Body of pancreas (tissue), 4 donors: Measurements from ENCODE around the gene SLCO3A1. TPM values are rescaled to one million over a fixed set of nuclear protein-coding genes. Genes with fewer than 3 reads are reported as not detected.
"Not testable (repeated sequence)": the region's sequence is repeated elsewhere in the genome, so short reads cannot be mapped to it uniquely, and the experiment has no call there.

Experiments
- ATAC-seq: fragments of 150-250 bp; one replicate; pipeline ENCODE4 v1.9.1; 2016
- DNase-seq, 4 donors: peaks; one replicate each; pipeline ENCODE4 v3.0.0-alpha.2; 2019
- H3K27ac ChIP-seq, 4 donors: fragments of 200-600 bp; sonication (generic); 1 replicate in 3 of 4; 2 replicates in 1 of 4; pipeline versions ENCODE4 v1.5.1 to v1.6.1; 2016 to 2019; ENCODE audit warnings: mild to moderate bottlenecking in 1 of 4, mixed read lengths in 1 of 4, moderate library complexity in 1 of 4
- H3K27me3 ChIP-seq, 2 donors: fragments of 200-600 bp; sonication (generic); one replicate each; pipeline ENCODE4 v1.6.0; 2016; ENCODE audit warnings: mild to moderate bottlenecking in 1 of 2
- H3K36me3 ChIP-seq, 2 donors: fragments of 200-600 bp; sonication (generic); replicated peaks in 1 of 2; 2 replicates each; pipeline ENCODE4 v1.5.1; 2016; ENCODE audit warnings: low read depth in 2 of 2; ENCODE audit not compliant: insufficient read depth in 1 of 2
- H3K4me1 ChIP-seq: fragments of 200-600 bp; sonication (generic); one replicate; pipeline ENCODE4 v1.6.0; 2016
- H3K4me3 ChIP-seq, 2 donors: fragments of 200-600 bp; sonication (generic); 1 replicate in 1 of 2; 2 replicates in 1 of 2; pipeline ENCODE4 v1.5.1; 2016 to 2019
- H3K9me3 ChIP-seq, 3 donors: fragments of 200-600 bp; sonication (generic); 1 replicate in 2 of 3; 2 replicates in 1 of 3; pipeline ENCODE4 v1.5.1; 2016
- CTCF ChIP-seq, 7 experiments: fragments of 450-650 bp in 4 of 7; fragments of 200-600 bp in 3 of 7; sonication (generic) in 3 of 7; IDR thresholded peaks; one replicate each; pipeline ENCODE4 v1.5.1; 2016 to 2019; ENCODE audit warnings: antibody characterized with exemption in 7 of 7
- POLR2A ChIP-seq, 3 donors: fragments of 450-650 bp; IDR thresholded peaks; one replicate each; pipeline ENCODE4 v1.6.1; 2016; ENCODE audit warnings: antibody characterized with exemption in 3 of 3, mild to moderate bottlenecking in 2 of 3
- whole genome bisulfite sequencing, 2 donors: methylation state at CpG; one replicate each; pipeline ENCODE4 v1.1.5; 2017; 5-methylcytosine and 5-hydroxymethylcytosine counted together
- intact Hi-C: fragments of 100-400 bp; cut with DNase I; formaldehyde crosslinking; loops from one replicate; pipeline ENCODE4 v1.15.1; 2023
- total RNA-seq, 2 donors: library from RNA; depleted of rRNA; stranded (reverse); fragments of >200 nt; gene quantifications; one replicate each; pipeline ENCODE4 v1.1.0, GENCODE V29; 2016

SLCO3A1 gene
- total RNA-seq, 2 donors from 2014 or later, result 5.7 to 12.9 TPM

GRCh38 chr15:92053753-92054316, 200.3 kb downstream of the SLCO3A1 start:
- 38 to 57% methylated on average over 5 of the region's 5 CpGs for WGBS, 2 donors
- Histone ChIP-seq H3K36me3 (no peaks in the 10 kb centered on the region), H3K4me1 (peaks cover 10% of the 10 kb centered on the region), H3K27ac (no peak overlapping the region), H3K4me3 (no peak overlapping the region), H3K9me3 (no peaks in the 10 kb centered on the region), H3K27me3 (no peaks in the 10 kb centered on the region)
- DNase-seq (no peak), ATAC-seq (no peak)
- TF ChIP-seq POLR2A (IDR thresholded peaks at IDR 0.05) (no peak), CTCF (IDR thresholded peaks at IDR 0.05) (peak in 1 of 7 experiments; percentile 7)
- intact Hi-C loops, result no loop called here

GRCh38 chr15:92056875-92057274, 203.4 kb downstream of the SLCO3A1 start:
- Histone ChIP-seq H3K27me3 (no peaks in the 10 kb centered on the region), H3K9me3 (no peaks in the 10 kb centered on the region), H3K36me3 (no peaks in the 10 kb centered on the region), H3K4me1 (peaks cover 20% of the 10 kb centered on the region), H3K27ac (no peak overlapping the region), H3K4me3 (no peak overlapping the region)
- ATAC-seq (no peak), DNase-seq (peak in 3 of 4 donors; percentile 22 to 39 (median 32))
- intact Hi-C loops, result no loop called here
- WGBS, 2 donors, result 30 to 53% methylated on average over 4 of the region's 4 CpGs
- TF ChIP-seq CTCF (IDR thresholded peaks at IDR 0.05) (no peak), POLR2A (IDR thresholded peaks at IDR 0.05) (no peak)

GRCh38 chr15:92059036-92059970, 205.8 kb downstream of the SLCO3A1 start:
- Histone ChIP-seq H3K27me3 (no peaks in the 10 kb centered on the region), H3K27ac (no peak overlapping the region), H3K4me1 (peaks cover 20% of the 10 kb centered on the region), H3K36me3 (no peaks in the 10 kb centered on the region), H3K4me3 (no peak overlapping the region), H3K9me3 (no peaks in the 10 kb centered on the region)
- intact Hi-C loops, result no loop called here
- ATAC-seq, result no peak
- no peak for TF ChIP-seq POLR2A (IDR thresholded peaks at IDR 0.05)
- no peak for TF ChIP-seq CTCF (IDR thresholded peaks at IDR 0.05)
- DNase-seq, result no peak
- 65 to 68% methylated on average over 12 to 15 of the region's 15 CpGs for WGBS, 2 donors

GRCh38 chr15:92059971-92060311, 206.4 kb downstream of the SLCO3A1 start:
- intact Hi-C loops, H3K27me3 ChIP-seq, H3K27ac ChIP-seq, H3K4me3 ChIP-seq, ATAC-seq, H3K9me3 ChIP-seq, DNase-seq, H3K36me3 ChIP-seq: not testable (repeated sequence)
- peaks cover 20% of the 10 kb centered on the region for H3K4me1 ChIP-seq
- WGBS, 2 donors, result 77 to 88% methylated on average over 3 of the region's 3 CpGs

GRCh38 chr15:92061511-92062195, 208.1 kb downstream of the SLCO3A1 start:
- H3K4me3 ChIP-seq, result no peak overlapping the region
- no peaks in the 10 kb centered on the region for H3K27me3 ChIP-seq
- peaks cover 15% of the 10 kb centered on the region for H3K4me1 ChIP-seq
- no peaks in the 10 kb centered on the region for H3K36me3 ChIP-seq
- no peaks in the 10 kb centered on the region for H3K9me3 ChIP-seq
- WGBS, 2 donors, result 85 to 93% methylated on average over 7 of the region's 7 CpGs
- TF ChIP-seq POLR2A (IDR thresholded peaks at IDR 0.05) (no peak), CTCF (IDR thresholded peaks at IDR 0.05) (no peak)
- ATAC-seq, result no peak
- intact Hi-C loops, result no loop called here
- no peak overlapping the region for H3K27ac ChIP-seq
- DNase-seq, result no peak
